ENCODE data around the gene POLR3B.

GRCh38 chr12:106428384-106428783 is 70.8 kb downstream of the POLR3B start:
- no peak for TF ChIP-seq CTCF (IDR thresholded peaks at IDR 0.05)
- no peak for TF ChIP-seq POLR2A (IDR thresholded peaks at IDR 0.05)

Data from testis (tissue), 2 donors.